Measurements from ENCODE around the gene MMP15. TPM values are rescaled to one million over a fixed set of nuclear protein-coding genes. Genes with fewer than 3 reads are reported as not detected.

MMP15 gene
- total RNA-seq, 5 donors from 2014 or later (not counting 1 experiment from before 2014, with no cell fraction given): 0.30 to 1.3 (median 0.85) TPM

GRCh38 chr16:58030136-58030840 is 4.7 kb downstream of the MMP15 start:
- Mint-ChIP-seq H3K9me3 (no peaks in the 10 kb centered on the region), H3K4me3 (no peak overlapping the region), H3K27ac (no peak overlapping the region), H3K36me3 (no peaks in the 10 kb centered on the region), H3K27me3 (peaks cover 4 to 9% of the 10 kb centered on the region in 2 donors), H3K4me1 (peaks cover 0 to 3% (median 0%) of the 10 kb centered on the region in 3 donors)
- ATAC-seq (replicated peaks in 1 of 4): no peak
- CTCF ChIA-PET: no interaction called here
- Histone ChIP-seq H3K36me3 (ENCODE audit: control insufficient read depth in 2 of 2, extremely low read depth in 1 of 2, insufficient read depth in 1 of 2, low read length in 1 of 2) (no peaks in the 10 kb centered on the region), H3K4me3 (ENCODE audit: control insufficient read depth in 1 of 2, extremely low read depth in 1 of 2, low read length in 1 of 2) (no peak overlapping the region), H3K27me3 (replicated peaks in 1 of 2; ENCODE audit: control insufficient read depth in 2 of 2, extremely low read depth in 1 of 2, insufficient read depth in 2 of 2, low read length in 1 of 2) (peaks cover 0 to 29% of the 10 kb centered on the region in 2 experiments), H3K9me3 (no peaks in the 10 kb centered on the region), H3K4me1 (ENCODE audit: control insufficient read depth in 1 of 2, extremely low read depth in 1 of 2, insufficient read depth in 2 of 2, low read length in 2 of 2) (peaks cover 0 to 15% of the 10 kb centered on the region in 2 experiments), H3K27ac (ENCODE audit: low read length) (no peak overlapping the region)
- 85% methylated on average over 9 of the region's 11 CpGs for WGBS (ENCODE audit: insufficient coverage)
- DNase-seq: no peak
- POLR2A ChIA-PET: no interaction called here

- CTCF ChIA-PET: no interaction called here
- no peak overlapping the region for H3K4me3 ChIP-seq (ENCODE audit: control insufficient read depth in 1 of 2, extremely low read depth in 1 of 2, low read length in 1 of 2)
- peaks cover 0 to 13% of the 10 kb centered on the region in 2 experiments for H3K4me1 ChIP-seq (ENCODE audit: control insufficient read depth in 1 of 2, extremely low read depth in 1 of 2, insufficient read depth in 2 of 2, low read length in 2 of 2)
- H3K9me3 ChIP-seq: no peaks in the 10 kb centered on the region
- no peak overlapping the region for H3K27ac Mint-ChIP-seq
- H3K27me3 Mint-ChIP-seq: peaks cover 4 to 9% of the 10 kb centered on the region in 2 donors
- no peak overlapping the region for H3K4me3 Mint-ChIP-seq
- no peak overlapping the region for H3K27ac ChIP-seq (ENCODE audit: low read length)
- POLR2A ChIA-PET: no interaction called here
- H3K36me3 Mint-ChIP-seq: no peaks in the 10 kb centered on the region
- no peak for DNase-seq
- peaks cover 0 to 27% of the 10 kb centered on the region in 2 experiments for H3K27me3 ChIP-seq (replicated peaks in 1 of 2; ENCODE audit: control insufficient read depth in 2 of 2, extremely low read depth in 1 of 2, insufficient read depth in 2 of 2, low read length in 1 of 2)
- WGBS (ENCODE audit: insufficient coverage): 100% methylated on average over 1 of the region's 14 CpGs
- ATAC-seq (replicated peaks in 1 of 4): no peak
- no peaks in the 10 kb centered on the region for H3K36me3 ChIP-seq (ENCODE audit: control insufficient read depth in 2 of 2, extremely low read depth in 1 of 2, insufficient read depth in 1 of 2, low read length in 1 of 2)
- H3K4me1 Mint-ChIP-seq: peaks cover 0 to 3% (median 0%) of the 10 kb centered on the region in 3 donors
- H3K9me3 Mint-ChIP-seq: no peaks in the 10 kb centered on the region
Observed at GRCh38 chr16:58031016-58031800, 5.7 kb downstream of the MMP15 start.

GRCh38 chr16:58032710-58033293 is 7.2 kb downstream of the MMP15 start:
- H3K27me3 ChIP-seq (replicated peaks in 1 of 2; ENCODE audit: control insufficient read depth in 2 of 2, extremely low read depth in 1 of 2, insufficient read depth in 2 of 2, low read length in 1 of 2): peaks cover 0 to 11% of the 10 kb centered on the region in 2 experiments
- ATAC-seq (replicated peaks in 1 of 4) (no peak), DNase-seq (no peak)
- peaks cover 4 to 9% of the 10 kb centered on the region in 2 donors for H3K27me3 Mint-ChIP-seq
- H3K4me1 ChIP-seq (ENCODE audit: control insufficient read depth in 1 of 2, extremely low read depth in 1 of 2, insufficient read depth in 2 of 2, low read length in 2 of 2): no peaks in the 10 kb centered on the region
- no peaks in the 10 kb centered on the region for H3K36me3 ChIP-seq (ENCODE audit: control insufficient read depth in 2 of 2, extremely low read depth in 1 of 2, insufficient read depth in 1 of 2, low read length in 1 of 2)
- WGBS (ENCODE audit: insufficient coverage): 93% methylated on average over 4 of the region's 15 CpGs
- ChIA-PET POLR2A (no interaction called here), CTCF (no interaction called here)
- peaks cover 0 to 3% (median 0%) of the 10 kb centered on the region in 3 donors for H3K4me1 Mint-ChIP-seq
- H3K27ac Mint-ChIP-seq: no peak overlapping the region
- no peak overlapping the region for H3K4me3 Mint-ChIP-seq
- no peak overlapping the region for H3K27ac ChIP-seq (ENCODE audit: low read length)
- H3K9me3 Mint-ChIP-seq: no peaks in the 10 kb centered on the region
- no peaks in the 10 kb centered on the region for H3K36me3 Mint-ChIP-seq
- H3K4me3 ChIP-seq (ENCODE audit: control insufficient read depth in 1 of 2, extremely low read depth in 1 of 2, low read length in 1 of 2): no peak overlapping the region
- H3K9me3 ChIP-seq: no peaks in the 10 kb centered on the region

GRCh38 chr16:58034128-58034685 is 8.7 kb downstream of the MMP15 start:
- Mint-ChIP-seq H3K4me1 (no peaks in the 10 kb centered on the region), H3K27me3 (peaks cover 4 to 6% of the 10 kb centered on the region in 2 donors), H3K36me3 (no peaks in the 10 kb centered on the region), H3K27ac (no peak overlapping the region), H3K4me3 (no peak overlapping the region), H3K9me3 (no peaks in the 10 kb centered on the region)
- Histone ChIP-seq H3K9me3 (no peaks in the 10 kb centered on the region), H3K27me3 (replicated peaks in 1 of 2; ENCODE audit: control insufficient read depth in 2 of 2, extremely low read depth in 1 of 2, insufficient read depth in 2 of 2, low read length in 1 of 2) (no peaks in the 10 kb centered on the region), H3K4me3 (ENCODE audit: control insufficient read depth in 1 of 2, extremely low read depth in 1 of 2, low read length in 1 of 2) (no peak overlapping the region), H3K4me1 (ENCODE audit: control insufficient read depth in 1 of 2, extremely low read depth in 1 of 2, insufficient read depth in 2 of 2, low read length in 2 of 2) (no peaks in the 10 kb centered on the region), H3K36me3 (ENCODE audit: control insufficient read depth in 2 of 2, extremely low read depth in 1 of 2, insufficient read depth in 1 of 2, low read length in 1 of 2) (no peaks in the 10 kb centered on the region), H3K27ac (ENCODE audit: low read length) (no peak overlapping the region)
- POLR2A ChIA-PET: interaction anchor here in 1 of 2 donors (0.7 kb wide), 1 partner anchor 262 kb away, joined by 4 read pairs; no protein-coding TSS in a partner anchor
- DNase-seq (no peak), ATAC-seq (replicated peaks in 1 of 4) (no peak)
- CTCF ChIA-PET: interaction anchor here in 1 of 2 donors (0.6 to 1.3 kb wide), 2 partner anchors 11 to 363 kb away, joined by 3 read pairs; no protein-coding TSS in a partner anchor
- 88% methylated on average over 11 of the region's 14 CpGs for WGBS (ENCODE audit: insufficient coverage)

GRCh38 chr16:58034774-58035173 is 9.2 kb downstream of the MMP15 start:
- no peaks in the 10 kb centered on the region for H3K4me1 Mint-ChIP-seq
- ChIA-PET POLR2A (interaction anchor here in 1 of 2 donors (0.7 kb wide), 1 partner anchor 262 kb away, joined by 4 read pairs; no protein-coding TSS in a partner anchor), CTCF (interaction anchor here in 1 of 2 donors (1.3 kb wide), 1 partner anchor 12 kb away, joined by 3 read pairs; no protein-coding TSS in a partner anchor)
- H3K27ac ChIP-seq (ENCODE audit: low read length): no peak overlapping the region
- no peaks in the 10 kb centered on the region for H3K9me3 Mint-ChIP-seq
- H3K36me3 Mint-ChIP-seq: no peaks in the 10 kb centered on the region
- H3K4me1 ChIP-seq (ENCODE audit: control insufficient read depth in 1 of 2, extremely low read depth in 1 of 2, insufficient read depth in 2 of 2, low read length in 2 of 2): no peaks in the 10 kb centered on the region
- DNase-seq (no peak), ATAC-seq (replicated peaks in 1 of 4) (no peak)
- no peak overlapping the region for H3K27ac Mint-ChIP-seq
- WGBS (ENCODE audit: insufficient coverage): 80% methylated on average over 1 of the region's 11 CpGs
- H3K4me3 ChIP-seq (ENCODE audit: control insufficient read depth in 1 of 2, extremely low read depth in 1 of 2, low read length in 1 of 2): no peak overlapping the region
- H3K27me3 ChIP-seq (replicated peaks in 1 of 2; ENCODE audit: control insufficient read depth in 2 of 2, extremely low read depth in 1 of 2, insufficient read depth in 2 of 2, low read length in 1 of 2): no peaks in the 10 kb centered on the region
- no peaks in the 10 kb centered on the region for H3K9me3 ChIP-seq
- no peaks in the 10 kb centered on the region for H3K36me3 ChIP-seq (ENCODE audit: control insufficient read depth in 2 of 2, extremely low read depth in 1 of 2, insufficient read depth in 1 of 2, low read length in 1 of 2)
- no peak overlapping the region for H3K4me3 Mint-ChIP-seq
- H3K27me3 Mint-ChIP-seq: peaks cover 0 to under 1% of the 10 kb centered on the region in 2 donors

Data from T-cell (primary cell).